HG03469 (cell line): ENCODE data around the gene DOK6.
"Not testable (repeated sequence)": the region's sequence is repeated elsewhere in the genome, so short reads cannot be mapped to it uniquely, and the experiment has no call there.

Source experiments
- ATAC-seq: cut with Tn5 transposase; IDR thresholded peaks from one replicate; pipeline ENCODE4 v1.9.1; 2021; ENCODE audit warnings: mild to moderate bottlenecking, moderate library complexity, moderate number of reproducible peaks; ENCODE audit not compliant: unreplicated experiment

DOK6 gene

DNA sequence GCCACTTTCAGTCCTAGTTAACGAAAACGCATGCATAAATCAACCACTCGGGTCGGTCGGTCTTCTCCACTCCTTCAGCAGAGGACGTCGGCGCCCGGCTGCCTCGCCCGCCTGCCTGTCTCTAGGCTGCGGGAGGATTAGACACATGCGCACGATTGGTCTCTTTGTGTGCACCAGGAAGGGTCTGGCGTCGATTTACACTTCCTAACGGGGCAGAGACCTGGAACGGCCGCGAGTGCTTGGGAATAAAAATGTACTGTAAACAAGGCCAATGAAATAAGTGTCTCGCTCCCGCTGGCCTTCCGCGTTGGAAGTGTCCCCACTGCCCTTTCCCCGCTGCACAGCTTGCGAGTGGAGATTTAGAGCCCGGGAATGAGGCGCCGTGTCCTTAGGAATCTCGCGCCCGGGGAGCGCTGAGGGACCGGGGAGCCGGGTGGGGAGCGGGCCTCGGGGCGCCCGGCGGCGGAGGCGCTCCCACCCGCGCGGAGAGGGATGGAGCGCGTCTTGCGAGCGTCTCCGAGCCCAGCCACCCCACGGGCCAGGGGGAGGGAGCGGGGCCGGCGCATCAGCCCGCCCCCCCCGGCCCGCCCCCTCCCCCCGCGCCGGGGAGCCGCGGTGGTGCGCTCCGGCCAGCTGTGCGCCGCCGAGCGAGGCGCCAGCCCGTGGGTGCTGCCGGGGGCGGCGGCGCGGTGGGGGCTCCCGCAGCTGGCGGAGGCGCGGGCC lies at the start of gene DOK6:
TSS of gene DOK6 (plus strand) at position 636 of the 723 bp plus-strand sequence.
- no peak for ATAC-seq

DNA sequence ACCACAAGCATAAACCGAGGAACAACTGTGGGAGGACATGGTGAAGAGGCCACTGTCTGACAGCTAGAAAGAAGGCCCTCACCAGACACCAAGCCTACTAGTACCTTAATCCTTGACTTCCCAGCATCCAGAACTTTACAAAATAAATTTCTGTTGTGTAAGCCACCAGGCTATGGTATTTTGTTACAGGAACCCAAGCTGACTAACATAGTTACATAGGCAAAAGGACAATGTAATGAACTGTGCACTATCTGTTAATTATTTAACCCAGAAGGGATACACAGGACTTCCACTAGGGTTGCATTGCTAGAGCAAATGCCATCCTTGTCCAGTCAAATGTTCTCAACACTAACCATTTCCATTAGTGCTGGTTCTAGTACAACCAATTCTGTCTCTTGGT lies 47.7 kb upstream of the DOK6 start:
- no peak for ATAC-seq

DNA sequence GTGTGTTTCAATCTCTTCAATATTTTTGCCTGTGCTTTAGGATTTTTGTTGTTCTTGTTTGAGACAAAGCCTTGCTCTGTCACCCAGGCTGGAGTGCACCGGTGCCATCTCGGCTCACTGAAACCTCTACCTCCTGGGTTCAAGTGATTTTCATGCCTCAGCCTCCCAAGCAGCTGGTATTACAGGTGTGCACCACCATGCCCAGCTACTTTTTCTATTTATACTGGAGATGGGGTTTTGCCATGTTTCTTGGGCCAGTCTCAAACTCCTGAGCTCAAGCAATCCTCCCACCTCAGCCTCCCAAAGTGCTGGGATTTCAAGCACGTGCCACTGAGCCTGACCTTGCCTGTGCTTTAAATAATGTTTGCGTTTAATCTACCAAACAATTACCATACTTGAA lies 43.1 kb upstream of the DOK6 start:
- no peak for ATAC-seq

DNA sequence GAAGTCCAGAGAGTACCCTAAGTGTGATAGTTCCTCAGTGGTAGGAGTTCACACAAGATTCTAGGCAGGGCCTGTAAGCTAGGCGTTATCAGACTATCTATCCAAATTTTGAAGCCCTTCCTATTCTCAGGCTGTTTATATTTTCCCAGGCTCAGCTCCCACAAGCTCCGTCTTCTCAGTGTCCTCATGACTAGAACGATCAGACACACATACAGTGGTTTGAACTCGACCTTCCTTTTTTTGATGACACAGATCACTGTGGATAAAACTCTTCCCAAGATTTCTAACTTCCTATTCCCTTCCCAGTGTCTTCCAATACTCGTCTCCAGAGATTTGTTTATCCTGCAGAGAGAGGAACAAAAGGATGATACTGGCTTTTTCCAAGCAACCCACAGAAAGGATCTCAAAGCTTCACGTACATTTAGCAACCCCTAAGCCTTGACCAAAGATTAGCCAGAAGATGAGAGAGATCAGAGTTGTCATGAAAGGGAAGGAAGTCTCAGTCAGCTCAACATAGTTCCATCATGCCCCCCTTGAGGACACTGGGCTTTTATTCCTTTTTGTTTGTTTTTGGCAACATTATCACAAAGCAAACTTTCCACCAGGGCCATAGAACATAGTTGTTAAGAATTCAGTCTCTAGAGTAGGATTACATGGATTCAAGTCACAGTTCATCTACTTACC lies 42.3 kb upstream of the DOK6 start:
- no peak for ATAC-seq

DNA sequence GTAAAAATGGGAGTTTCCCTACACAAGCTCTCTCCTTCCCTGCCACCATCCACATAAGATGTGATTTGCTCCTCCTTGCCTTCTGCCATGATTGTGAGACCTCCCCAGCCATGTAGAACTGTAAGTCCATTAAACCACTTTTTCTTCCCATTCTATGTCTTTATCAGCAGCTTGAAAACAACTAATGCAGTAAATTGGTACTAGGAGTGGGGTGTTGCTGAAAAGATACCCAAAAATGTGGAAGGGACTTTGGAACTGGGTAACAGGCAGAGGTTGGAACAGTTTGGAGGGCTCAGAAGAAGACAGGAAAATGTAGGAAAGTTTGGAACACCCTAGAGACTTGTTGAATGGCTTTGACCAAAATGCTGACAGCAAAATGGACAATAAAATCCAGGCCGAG lies 40.9 kb upstream of the DOK6 start:
- ATAC-seq: not testable (repeated sequence)

DNA sequence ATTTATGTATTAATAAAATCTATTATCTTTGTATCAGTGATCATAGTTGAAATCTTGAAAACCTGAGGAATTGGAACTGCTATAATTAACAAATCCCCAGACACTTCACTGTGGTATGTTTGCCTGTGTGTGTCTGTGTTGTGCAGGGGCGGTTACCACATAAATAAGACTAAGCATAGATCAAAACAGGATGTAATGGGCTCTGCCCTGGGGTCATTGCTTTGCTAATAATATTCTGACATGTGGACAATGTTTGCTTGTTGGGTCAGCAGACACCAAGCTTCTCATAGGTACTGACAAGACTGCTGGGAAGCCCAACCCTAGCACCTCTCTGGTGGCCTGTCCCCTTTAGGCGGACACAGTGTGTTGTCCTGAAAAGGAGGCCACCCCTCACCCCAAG lies 35.8 kb upstream of the DOK6 start:
- no peak for ATAC-seq

DNA sequence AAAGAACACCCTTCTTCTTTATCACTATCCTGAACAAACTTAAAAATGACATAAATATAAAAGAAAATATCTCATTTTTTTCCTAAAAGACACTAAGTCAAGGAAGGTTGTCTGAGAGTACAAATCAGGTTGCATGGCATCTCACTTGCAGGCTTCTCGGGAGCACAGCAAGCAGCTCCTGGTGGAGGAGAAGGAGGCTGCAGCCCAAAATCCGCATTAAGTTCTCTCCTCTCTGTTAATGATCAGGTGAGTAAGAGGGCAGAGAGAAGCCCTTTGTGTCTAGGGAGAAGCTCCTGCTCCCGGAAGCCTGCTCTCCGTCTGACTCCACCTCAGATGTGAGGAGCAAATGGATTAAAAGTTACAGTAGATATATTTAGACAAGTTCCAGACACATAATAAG lies 35.0 kb upstream of the DOK6 start:
- ATAC-seq: no peak

DNA sequence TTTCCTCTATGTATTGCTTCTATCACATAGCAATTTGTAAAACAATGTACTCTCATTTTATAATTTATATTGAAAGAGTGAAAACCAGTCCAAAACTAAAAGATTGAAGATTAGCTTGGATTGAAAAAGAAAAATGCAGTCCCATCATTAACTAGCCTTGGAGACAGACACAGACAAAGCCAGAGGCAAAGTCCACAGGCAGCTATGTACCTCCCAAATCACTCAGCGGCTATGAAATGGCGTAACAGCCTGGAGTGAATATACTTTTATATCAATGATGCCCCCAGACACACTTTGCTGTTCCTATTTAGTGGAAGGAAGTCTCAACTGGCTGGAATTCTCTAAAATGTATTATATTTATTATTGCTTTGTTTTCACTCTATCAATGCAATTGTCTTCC lies 33.6 kb upstream of the DOK6 start:
- no peak for ATAC-seq

DNA sequence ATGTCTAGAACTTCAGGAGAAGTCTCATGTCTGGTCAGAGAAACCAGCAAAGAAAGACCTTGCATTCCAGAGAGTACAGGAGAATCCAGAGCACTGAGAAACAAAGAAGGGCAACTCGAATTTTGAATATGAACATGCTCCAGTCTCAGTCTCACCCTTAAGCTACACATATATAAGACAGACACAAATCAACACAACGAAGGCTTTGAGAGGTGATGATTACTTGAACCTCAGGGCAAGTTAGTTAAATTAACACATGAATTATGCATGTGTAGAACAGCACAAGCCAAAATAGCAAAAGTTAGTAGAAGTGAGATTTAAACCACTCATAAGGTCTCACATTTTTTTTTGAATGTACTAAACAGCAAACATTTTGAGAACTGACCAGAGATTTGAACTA lies 29.0 kb upstream of the DOK6 start:
- ATAC-seq: no peak

DNA sequence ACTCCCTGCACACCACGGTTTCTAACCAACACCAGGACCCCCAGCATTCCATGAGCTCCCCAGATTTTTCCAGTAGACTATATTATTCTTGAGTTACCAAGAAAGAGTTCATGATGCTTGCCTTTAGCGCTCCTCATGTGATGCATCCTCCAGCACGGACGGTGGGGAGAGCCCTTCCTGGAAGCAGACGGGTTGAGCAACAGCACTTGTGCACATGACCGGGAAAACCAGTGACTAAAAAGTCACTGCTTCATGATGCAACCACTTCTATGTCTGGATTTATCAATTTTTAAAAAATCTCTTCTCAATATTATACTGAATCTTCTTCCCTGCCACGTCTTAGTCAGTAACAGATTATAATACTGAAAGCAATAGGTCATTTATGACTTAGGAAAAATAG lies 20.4 kb upstream of the DOK6 start:
- no peak for ATAC-seq

DNA sequence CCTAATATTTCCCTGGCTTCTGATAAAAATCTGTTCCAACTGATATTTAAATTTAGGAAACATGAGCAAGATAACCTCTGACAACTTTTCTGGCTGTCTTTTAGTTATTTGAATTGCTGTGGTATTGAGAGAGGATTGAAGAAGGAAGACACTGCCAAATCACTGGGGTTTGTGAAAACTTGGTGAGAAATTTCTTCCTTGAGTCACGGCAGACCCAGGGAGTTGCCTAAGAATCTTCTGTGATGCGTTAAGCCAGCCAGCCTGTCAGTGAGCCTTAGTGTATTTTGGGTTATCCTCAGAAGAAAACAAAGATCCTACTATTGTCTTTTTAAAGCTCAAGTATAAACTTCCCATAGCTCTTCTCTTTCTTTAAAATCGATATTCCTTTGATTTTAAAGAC lies 17.5 kb upstream of the DOK6 start:
- no peak for ATAC-seq

DNA sequence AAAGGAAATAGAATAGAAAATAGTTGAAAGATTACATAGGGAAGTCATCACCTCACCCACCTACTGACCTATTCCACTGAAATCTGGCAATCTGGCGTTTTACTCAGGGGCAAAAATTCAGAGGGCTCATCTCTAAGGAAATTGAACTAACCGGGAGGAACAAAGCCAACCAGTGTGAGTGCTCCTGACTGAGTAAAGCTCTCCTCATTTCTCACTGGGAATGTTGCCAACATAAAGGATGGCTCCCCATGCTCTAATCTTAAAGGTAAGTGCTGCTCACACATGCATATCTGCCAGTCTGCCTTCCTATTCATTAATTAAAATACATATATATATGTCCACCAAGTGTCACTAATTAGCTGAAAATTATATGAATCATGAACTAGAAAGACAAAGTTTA lies 13.5 kb upstream of the DOK6 start:
- no peak for ATAC-seq

DNA sequence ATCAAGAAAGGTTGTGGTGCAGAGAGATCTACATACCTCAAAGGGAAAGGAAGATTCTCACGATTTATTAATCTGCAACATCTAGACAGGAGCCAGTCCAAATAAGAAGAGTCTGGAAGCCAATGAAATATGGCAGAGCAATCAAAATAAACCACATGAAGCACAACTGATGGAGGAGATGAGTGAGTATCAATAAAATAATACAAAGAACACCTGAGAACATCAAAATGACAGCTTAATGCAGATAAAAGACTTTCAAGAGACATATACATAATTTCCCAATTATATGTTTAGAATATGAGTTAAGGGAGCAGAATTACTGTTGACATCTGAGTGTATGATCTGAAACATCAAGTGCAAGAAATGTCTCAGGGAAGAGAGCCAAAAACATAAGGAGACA lies 12.5 kb upstream of the DOK6 start:
- ATAC-seq: no peak

DNA sequence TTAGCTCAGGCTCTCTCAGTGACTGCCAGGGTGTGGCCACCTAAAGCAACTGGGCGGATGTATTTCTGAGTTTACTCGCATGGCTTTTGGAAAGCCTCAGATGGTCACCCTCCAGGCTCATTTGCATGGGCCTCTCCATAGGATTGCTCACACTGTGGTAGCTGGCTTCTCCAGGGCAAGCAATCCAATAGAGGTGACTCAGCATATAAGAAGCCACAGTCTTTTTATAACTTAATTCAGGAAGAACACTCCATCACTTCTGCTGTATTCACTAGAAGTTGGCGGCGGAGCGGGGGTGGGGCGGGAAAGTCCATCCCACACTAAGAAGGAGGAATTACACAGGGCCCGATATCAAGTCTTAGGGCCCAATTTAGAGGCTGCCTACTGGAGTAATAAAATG lies 3.6 kb upstream of the DOK6 start:
- ATAC-seq: no peak

DNA sequence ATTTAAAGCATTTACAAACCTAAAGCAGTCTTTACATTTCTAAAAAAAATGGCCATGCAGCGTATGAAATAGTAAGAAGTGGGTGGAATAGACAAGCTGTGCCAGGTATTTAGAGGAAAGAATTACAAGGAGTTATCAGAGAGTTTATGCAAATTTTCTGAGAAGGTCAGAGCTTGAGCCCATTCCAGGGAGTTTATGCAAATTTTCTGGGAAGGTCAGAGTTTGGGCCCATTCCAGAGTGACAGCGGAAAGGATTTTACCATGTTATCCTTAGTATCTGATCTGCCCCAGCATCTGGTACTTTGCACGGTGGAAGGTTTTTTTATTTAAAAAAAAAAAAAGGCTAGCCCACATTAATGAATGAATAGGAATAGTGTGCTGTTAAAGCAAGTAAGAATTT lies 1.4 kb upstream of the DOK6 start:
- ATAC-seq: no peak

DNA sequence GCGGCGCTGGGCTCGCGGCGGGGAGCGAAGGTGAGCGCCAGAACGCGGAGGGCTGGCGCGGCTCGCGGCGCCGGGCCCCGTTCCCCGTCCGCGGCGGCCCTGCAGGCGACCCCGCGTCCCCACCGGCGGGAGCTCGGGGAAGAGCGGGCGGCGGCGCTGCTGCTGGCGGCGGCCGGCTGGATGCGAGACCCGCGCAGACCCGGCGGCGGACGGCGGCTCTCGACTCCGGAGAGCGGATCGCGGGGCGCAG lies 213 bp downstream of the DOK6 start:
- ATAC-seq: no peak

DNA sequence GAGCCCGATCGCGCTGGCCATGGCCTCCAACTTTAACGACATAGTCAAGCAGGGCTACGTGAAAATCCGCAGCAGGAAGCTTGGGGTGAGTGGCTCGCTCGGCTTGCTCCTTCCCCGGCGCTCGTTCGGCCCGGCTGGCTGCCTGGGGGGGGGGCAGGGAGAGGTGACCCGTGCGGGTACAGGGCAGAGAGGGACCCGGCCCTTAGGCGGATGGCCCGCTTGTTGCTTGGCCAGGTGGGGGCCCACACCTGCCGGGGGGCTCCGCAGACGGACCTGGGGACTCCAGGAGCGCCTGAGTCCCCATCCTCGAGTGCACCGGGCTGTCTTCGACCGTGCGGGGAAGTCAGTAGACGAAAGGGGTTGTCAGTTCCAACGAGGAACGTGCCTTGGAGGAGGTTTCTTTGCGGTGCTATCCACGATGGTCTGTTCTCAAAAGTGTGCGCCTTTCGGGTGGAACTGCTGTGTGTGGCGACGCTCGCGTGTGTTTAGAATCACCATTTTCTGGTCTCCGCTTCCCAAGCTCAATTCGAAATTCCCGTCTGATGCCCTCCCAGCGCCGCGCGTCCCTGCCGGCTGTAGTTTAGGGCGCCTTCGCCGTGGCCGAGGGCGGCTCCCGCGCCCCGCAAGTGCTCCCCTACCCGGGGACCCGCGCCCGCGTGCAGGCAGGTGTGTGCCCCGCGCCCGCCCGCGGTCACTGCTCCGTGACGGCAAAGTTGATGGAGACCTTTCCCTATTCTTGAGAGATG lies 711 bp downstream of the DOK6 start:
- no peak for ATAC-seq

DNA sequence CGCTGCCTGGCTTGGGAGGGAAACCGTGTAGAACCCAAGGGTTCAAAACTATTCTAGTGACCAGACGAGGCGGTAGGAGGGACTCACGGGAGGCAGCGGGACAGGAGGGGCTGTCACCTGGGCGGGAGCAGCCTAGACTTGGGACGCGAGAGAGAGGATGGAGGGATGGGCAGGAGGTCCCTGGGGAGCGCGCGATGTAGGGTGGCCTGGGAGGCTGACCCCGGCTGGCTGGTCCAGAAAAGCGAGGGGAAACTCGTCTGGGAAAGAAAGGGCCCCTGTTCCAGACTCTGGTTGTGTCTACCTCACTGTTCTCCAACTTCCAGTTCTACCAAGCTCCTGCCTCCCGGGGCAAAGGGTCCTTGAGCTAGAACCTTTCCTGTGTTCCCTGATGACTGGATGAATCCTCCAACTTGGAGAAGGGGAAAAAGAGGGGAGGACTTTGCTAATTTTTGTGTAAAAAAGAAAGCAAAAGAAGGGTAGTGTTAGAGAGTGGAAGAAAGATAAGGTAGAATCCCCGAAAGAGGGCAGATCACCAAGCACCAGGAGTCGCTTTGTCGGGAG lies 1.4 kb downstream of the DOK6 start:
- no peak for ATAC-seq

DNA sequence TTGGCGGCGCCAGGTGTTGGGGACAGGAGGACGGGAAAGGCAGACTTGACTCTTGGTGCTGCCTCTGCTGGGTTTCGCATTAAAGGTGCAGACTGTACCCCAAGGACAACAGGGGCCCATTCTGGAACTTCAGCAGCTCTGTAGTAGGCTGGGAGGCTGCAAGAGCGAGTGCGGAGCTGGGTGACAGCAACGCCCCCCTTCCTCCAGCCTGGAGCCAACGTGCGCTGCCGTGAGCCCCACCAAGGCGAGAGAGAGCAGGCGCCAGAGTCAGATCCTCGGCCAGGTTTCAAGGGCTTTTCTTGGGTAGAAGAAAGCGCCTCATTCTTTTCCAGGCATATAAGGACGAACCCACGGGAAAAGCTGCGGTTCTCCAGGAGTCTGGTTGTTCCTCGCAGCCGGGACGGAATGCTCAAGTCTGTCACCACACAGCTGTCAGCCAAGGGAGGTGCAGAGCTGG lies 1.9 kb downstream of the DOK6 start:
- ATAC-seq: no peak

DNA sequence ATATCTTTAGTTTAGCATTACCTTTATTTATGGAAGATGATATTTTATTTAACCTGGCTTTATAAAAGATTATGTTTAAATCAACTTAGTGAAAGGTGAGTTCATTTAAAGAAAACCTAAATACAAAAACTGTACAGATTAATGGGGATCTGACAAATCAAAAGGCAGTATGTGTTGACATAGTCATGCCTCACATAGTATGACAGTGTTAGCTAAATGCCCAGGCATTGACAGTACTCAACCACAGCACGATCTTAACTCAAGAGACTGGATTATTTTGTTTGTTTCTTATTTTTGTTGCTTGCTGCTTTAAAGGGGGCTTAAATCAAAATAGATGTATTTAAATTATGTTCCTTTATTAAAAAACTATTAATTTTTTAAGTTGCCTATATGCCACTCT lies 7.8 kb downstream of the DOK6 start:
- ATAC-seq: no peak

DNA sequence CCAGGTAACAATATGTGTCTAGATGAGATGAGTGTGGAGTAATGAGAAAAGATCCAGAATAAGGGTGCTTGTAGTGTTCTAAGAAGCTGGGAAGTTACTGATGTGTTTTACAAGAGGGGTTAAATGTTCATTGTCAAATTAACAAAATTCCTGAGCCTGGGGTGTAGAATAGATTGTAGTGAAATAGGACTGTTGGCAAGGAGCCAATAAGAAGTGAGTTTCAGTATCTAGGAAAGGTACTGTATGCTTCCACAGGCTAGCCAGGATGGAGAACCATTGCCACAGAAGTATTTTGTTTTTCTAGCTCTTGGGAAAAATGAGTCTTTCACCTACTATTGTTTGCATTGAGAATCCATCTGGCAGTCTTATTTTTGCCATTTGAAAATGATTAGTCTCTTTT lies 10.5 kb downstream of the DOK6 start:
- ATAC-seq: no peak

DNA sequence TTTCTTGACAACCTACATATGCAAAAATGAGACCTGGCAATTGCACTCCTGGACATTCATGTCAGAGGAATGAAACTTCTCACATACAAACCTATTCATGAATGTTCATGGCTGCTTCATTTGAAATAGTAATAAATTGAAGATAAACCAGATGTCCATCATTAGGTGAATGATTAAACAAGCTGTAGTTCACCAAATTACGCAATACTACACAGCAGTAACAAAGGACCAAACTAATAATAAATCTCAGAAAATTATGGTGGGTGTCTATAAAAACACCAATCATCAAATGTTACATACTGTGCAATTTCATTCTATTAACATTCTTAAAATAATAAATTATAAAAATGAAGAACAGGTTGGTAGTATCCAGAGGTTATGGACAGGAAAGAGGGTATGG lies 13.5 kb downstream of the DOK6 start:
- ATAC-seq: no peak
